Kidney (tissue), 14 donors: ENCODE measurements around the gene PIRT. TPM values are rescaled to one million over a fixed set of nuclear protein-coding genes. Genes with fewer than 3 reads are reported as not detected.

Experiments used
- DNase-seq, 5 donors: peaks; one replicate each; pipeline ENCODE4 v3.0.0-alpha.2; 2013 to 2020
- FAIRE-seq: peaks from 2 replicates; lab custom pipeline; 2012; peaks lifted over from hg19 to GRCh38; lab: Jason Lieb, UNC
- H3K27ac ChIP-seq, 2 donors: one replicate each; pipeline ENCODE4 v1.7.0; 2013; ENCODE audit warnings: low read depth in 2 of 2, low read length in 2 of 2, inconsistent platforms in 1 of 2
- H3K27me3 ChIP-seq: one replicate; pipeline ENCODE4 v1.7.1; 2013; ENCODE audit warnings: low read length, inconsistent platforms; ENCODE audit not compliant: control insufficient read depth, insufficient read depth
- H3K36me3 ChIP-seq, 3 donors: one replicate each; pipeline versions ENCODE4 v1.7.0 to v1.7.1; 2013; ENCODE audit warnings: low read length in 3 of 3, control low read depth in 1 of 3, inconsistent platforms in 1 of 3; ENCODE audit not compliant: insufficient read depth in 3 of 3, control insufficient read depth in 2 of 3
- H3K4me1 ChIP-seq, 3 donors: one replicate each; pipeline versions ENCODE4 v1.7.0 to v1.7.1; 2013; ENCODE audit warnings: low read length in 3 of 3, inconsistent platforms in 1 of 3, low read depth in 1 of 3; ENCODE audit not compliant: control insufficient read depth in 2 of 3, insufficient read depth in 2 of 3
- H3K4me3 ChIP-seq, 3 donors: one replicate each; pipeline versions ENCODE4 v1.7.0 to v1.8.1; 2013; ENCODE audit warnings: low read length in 3 of 3, control low read depth in 1 of 3, inconsistent platforms in 1 of 3
- H3K9ac ChIP-seq, 3 donors: one replicate each; pipeline versions ENCODE4 v1.7.0 to v1.7.1; 2013; ENCODE audit warnings: low read length in 3 of 3, control low read depth in 1 of 3, inconsistent platforms in 1 of 3
- H3K9me3 ChIP-seq, 3 donors: one replicate each; pipeline versions ENCODE4 v1.7.0 to v1.7.1; 2013; ENCODE audit warnings: low read length in 3 of 3, control low read depth in 1 of 3, inconsistent platforms in 1 of 3; ENCODE audit not compliant: control insufficient read depth in 2 of 3, insufficient read depth in 1 of 3
- intact Hi-C: fragments of 100-400 bp; cut with DNase I; formaldehyde crosslinking; loops from one replicate; pipeline ENCODE4 v1.11.1; 2022
- polyA plus RNA-seq: library from polyadenylated mRNA; stranded (reverse); fragments of 350-450 nt; fragmentation: Illumina TruSeq; extraction: RNeasy Lipid Tissue Mini Kit (QIAGEN cat#74804); gene quantifications from one replicate; pipeline ENCODE4 v1.2.3, GENCODE V29; 2014; ENCODE audit warnings: low read depth, low replicate concordance; ENCODE audit not compliant: insufficient read depth
- total RNA-seq: library from RNA; stranded (reverse); fragmentation: NEBNext Ultra II Directional; extraction: Animal tissue kit (Norgen Biotek cat#: 25700); gene quantifications from one replicate; pipeline ENCODE4 v1.2.1, GENCODE V29; 2021
- TF ChIP-seq, protein P1 (sequence below): IDR thresholded peaks from 3 replicates; pipeline ENCODE4 v1.5.1; 2012; ENCODE audit warnings: mild to moderate bottlenecking, moderate library complexity, borderline replicate concordance; ENCODE audit not compliant: insufficient read depth; ENCODE audit errors: extremely low read depth
- donor health status: control.
- donor health status: control.
- donor health status: control.
- donor health status: control.
- donor health status: control.
- donor health status: DM: yes; HTN: yes; CAD: no.
- donor health status: Normal renal cell carcinoma (clear cell type).

The PIRT gene
- total and polyA plus RNA-seq, 2 donors from 2014 or later: not detected

DNA sequence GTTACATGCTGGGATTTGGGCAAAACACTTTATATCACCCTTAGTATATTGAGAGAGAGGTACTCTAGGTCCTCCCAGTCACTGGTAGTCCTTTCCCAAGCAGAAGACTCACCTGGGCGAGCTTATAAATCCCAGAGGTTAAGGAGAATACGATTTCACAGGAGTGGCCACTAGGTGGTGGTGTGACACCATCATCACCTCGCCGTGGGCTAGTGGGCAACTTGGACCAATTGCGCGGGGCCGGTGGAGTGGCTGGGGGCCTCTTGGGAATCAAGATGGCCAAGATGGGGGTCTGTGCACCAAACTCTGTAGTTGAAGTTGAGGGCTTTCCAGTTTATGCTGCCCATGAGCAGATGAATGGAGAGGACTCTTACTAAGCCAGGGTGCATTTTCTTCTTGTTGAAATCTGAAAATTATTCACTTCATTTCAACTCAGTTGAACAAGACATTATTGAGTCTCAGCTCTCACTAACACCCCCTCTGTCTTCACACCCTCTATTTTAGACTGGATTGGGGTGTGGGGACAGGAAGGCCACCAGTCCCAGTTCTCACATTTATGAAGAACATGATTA is 38.2 kb upstream of the PIRT start:
- FAIRE-seq: no peak
- H3K27me3 ChIP-seq: no peaks in the 10 kb centered on the region
- TF ChIP-seq, protein P1, sequence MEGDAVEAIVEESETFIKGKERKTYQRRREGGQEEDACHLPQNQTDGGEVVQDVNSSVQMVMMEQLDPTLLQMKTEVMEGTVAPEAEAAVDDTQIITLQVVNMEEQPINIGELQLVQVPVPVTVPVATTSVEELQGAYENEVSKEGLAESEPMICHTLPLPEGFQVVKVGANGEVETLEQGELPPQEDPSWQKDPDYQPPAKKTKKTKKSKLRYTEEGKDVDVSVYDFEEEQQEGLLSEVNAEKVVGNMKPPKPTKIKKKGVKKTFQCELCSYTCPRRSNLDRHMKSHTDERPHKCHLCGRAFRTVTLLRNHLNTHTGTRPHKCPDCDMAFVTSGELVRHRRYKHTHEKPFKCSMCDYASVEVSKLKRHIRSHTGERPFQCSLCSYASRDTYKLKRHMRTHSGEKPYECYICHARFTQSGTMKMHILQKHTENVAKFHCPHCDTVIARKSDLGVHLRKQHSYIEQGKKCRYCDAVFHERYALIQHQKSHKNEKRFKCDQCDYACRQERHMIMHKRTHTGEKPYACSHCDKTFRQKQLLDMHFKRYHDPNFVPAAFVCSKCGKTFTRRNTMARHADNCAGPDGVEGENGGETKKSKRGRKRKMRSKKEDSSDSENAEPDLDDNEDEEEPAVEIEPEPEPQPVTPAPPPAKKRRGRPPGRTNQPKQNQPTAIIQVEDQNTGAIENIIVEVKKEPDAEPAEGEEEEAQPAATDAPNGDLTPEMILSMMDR: peak; percentile 59
- H3K36me3 ChIP-seq: no peaks in the 10 kb centered on the region
- no peaks in the 10 kb centered on the region for H3K9me3 ChIP-seq
- no peaks in the 10 kb centered on the region for H3K4me1 ChIP-seq
- H3K27ac ChIP-seq: no peak overlapping the region
- no peak overlapping the region for H3K4me3 ChIP-seq
- intact Hi-C loops: no loop called here
- peak; percentile 46 to 63 (median 51) for DNase-seq
- no peak overlapping the region for H3K9ac ChIP-seq

DNA sequence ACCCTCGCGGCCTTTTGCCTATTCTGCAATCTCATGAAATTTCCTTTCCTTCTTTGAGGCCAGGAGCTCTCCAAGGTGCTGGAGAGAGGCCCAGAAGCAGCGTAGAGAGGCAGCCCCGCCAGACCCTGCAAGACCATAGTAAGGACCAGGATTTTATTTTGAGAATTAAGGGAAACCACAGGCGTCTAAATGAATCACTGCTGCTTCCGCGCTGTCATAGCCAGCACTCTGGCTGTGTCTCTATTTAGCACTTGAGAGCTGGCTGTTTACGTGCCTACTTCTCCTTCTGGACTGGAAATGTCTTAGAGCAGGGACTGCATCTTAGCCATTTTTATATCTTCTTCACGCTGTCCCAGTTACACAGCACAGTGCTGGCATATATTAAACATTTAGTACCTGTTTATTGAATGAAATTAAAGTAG is 37.6 kb upstream of the PIRT start:
- H3K27me3 ChIP-seq: no peaks in the 10 kb centered on the region
- H3K4me3 ChIP-seq: no peak overlapping the region
- no peak overlapping the region for H3K27ac ChIP-seq
- DNase-seq (peak in 4 of 5 donors; percentile 62 to 82 (median 74)), FAIRE-seq (no peak)
- no peaks in the 10 kb centered on the region for H3K36me3 ChIP-seq
- no peak overlapping the region for H3K9ac ChIP-seq
- intact Hi-C loops: no loop called here
- no peaks in the 10 kb centered on the region for H3K4me1 ChIP-seq
- H3K9me3 ChIP-seq: no peaks in the 10 kb centered on the region
- TF ChIP-seq, protein P1: no peak

GRCh38 chr17:10871914-10872313 is 34.0 kb upstream of the PIRT start:
- no peak overlapping the region for H3K27ac ChIP-seq
- DNase-seq (no peak), FAIRE-seq (no peak)
- H3K9ac ChIP-seq: no peak overlapping the region
- no peaks in the 10 kb centered on the region for H3K27me3 ChIP-seq
- no peaks in the 10 kb centered on the region for H3K9me3 ChIP-seq
- no peak overlapping the region for H3K4me3 ChIP-seq
- TF ChIP-seq, protein P1: no peak
- no peaks in the 10 kb centered on the region for H3K36me3 ChIP-seq
- intact Hi-C loops: no loop called here
- no peaks in the 10 kb centered on the region for H3K4me1 ChIP-seq
